ENCODE data around the gene SFT2D2. TPM values are rescaled to one million over a fixed set of nuclear protein-coding genes. Genes with fewer than 3 reads are reported as not detected.

Gene SFT2D2
- polyA plus RNA-seq, 1 donor (not counting 4 experiments of a cell fraction or from before 2014, with no cell fraction given): 27.6 TPM

DNA sequence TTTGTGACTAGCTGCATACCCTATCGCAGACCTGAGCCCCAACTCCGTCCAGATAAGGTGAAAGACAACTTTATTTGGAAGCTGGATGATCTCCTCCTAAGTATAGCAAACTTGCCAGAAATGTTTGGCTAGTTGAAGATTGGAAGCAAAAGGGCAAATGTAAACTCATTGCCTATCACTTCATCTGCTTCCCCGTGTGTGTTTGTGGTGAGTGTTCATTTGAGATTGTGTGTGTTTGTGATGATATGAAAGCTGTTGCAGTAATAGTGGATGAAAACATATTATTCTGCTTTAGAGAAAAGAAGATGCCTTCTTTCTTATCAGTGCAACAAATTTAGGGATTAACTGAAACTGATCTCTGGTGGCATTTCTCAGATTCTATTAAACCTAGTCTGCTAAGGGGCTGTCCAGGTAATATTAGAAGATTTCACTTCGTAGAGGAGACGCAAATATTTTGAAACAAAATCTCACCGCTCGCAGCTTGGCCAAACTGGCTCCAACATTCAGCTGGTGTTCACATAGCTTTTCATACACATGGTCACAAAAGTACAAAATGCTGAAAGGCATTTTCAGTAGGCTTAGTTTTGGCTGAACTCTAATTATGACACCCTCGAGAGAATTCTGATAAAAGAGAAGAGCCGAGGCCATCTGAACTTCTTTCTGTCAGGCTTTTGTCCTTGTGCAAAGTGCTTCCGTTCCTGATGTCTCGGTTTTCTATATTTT lies 56.0 kb downstream of the SFT2D2 start:
- Histone ChIP-seq H3K9ac (ENCODE audit: control insufficient read depth, extremely low read depth, insufficient read depth, low read length) (no peak overlapping the region), H3K36me3 (ENCODE audit: control insufficient read depth in 2 of 2, extremely low read depth in 1 of 2, insufficient read depth in 2 of 2, low read length in 2 of 2) (no peaks in the 10 kb centered on the region), H4K20me1 (ENCODE audit: control insufficient read depth, extremely low read depth, insufficient read depth, low read length) (no peaks in the 10 kb centered on the region), H3K9me1 (ENCODE audit: control insufficient read depth, extremely low read depth, insufficient read depth, low read length) (no peaks in the 10 kb centered on the region), H2AFZ (ENCODE audit: control insufficient read depth, low read length) (no peak overlapping the region), H3K27me3 (ENCODE audit: control insufficient read depth, extremely low read depth, insufficient read depth, low read length) (no peaks in the 10 kb centered on the region), H3K9me3 (ENCODE audit: control insufficient read depth, low read depth, low read length) (no peaks in the 10 kb centered on the region), H3K4me2 (ENCODE audit: control insufficient read depth, extremely low read depth, insufficient read depth, low read depth, low read length) (no peak overlapping the region), H3K4me3 (ENCODE audit: control insufficient read depth in 2 of 3, extremely low read depth in 1 of 3, insufficient read depth in 2 of 3, low read depth in 1 of 3, low read length in 3 of 3) (no peak overlapping the region), H3K4me1 (ENCODE audit: control insufficient read depth, extremely low read depth, insufficient read depth, low read length) (peaks cover 20% of the 10 kb centered on the region), H3K79me2 (ENCODE audit: control insufficient read depth, insufficient read depth, low read length) (no peaks in the 10 kb centered on the region), H3K27ac (ENCODE audit: control insufficient read depth, insufficient read depth, low read length) (no peak overlapping the region)
- peak; percentile 36 for FAIRE-seq
- dilution Hi-C loops (cut with MboI; ENCODE audit: extremely low pct_ligation_motif_present, low sequenced_read_pairs): no loop called here
- TF ChIP-seq, protein P1, sequence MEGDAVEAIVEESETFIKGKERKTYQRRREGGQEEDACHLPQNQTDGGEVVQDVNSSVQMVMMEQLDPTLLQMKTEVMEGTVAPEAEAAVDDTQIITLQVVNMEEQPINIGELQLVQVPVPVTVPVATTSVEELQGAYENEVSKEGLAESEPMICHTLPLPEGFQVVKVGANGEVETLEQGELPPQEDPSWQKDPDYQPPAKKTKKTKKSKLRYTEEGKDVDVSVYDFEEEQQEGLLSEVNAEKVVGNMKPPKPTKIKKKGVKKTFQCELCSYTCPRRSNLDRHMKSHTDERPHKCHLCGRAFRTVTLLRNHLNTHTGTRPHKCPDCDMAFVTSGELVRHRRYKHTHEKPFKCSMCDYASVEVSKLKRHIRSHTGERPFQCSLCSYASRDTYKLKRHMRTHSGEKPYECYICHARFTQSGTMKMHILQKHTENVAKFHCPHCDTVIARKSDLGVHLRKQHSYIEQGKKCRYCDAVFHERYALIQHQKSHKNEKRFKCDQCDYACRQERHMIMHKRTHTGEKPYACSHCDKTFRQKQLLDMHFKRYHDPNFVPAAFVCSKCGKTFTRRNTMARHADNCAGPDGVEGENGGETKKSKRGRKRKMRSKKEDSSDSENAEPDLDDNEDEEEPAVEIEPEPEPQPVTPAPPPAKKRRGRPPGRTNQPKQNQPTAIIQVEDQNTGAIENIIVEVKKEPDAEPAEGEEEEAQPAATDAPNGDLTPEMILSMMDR (optimal IDR thresholded peaks at IDR 0.05 in 1 of 3, IDR thresholded peaks at IDR 0.05 in 1 of 3, conservative IDR thresholded peaks at IDR 0.05 in 1 of 3; ENCODE audit: extremely low read depth in 1 of 3, insufficient read depth in 2 of 3, low read length in 3 of 3): no peak
- TF ChIP-seq EZH2 (IDR thresholded peaks at IDR 0.05; ENCODE audit: low read length): no peak
- no peak for DNase-seq (ENCODE audit: low read depth, low spot score)

DNA sequence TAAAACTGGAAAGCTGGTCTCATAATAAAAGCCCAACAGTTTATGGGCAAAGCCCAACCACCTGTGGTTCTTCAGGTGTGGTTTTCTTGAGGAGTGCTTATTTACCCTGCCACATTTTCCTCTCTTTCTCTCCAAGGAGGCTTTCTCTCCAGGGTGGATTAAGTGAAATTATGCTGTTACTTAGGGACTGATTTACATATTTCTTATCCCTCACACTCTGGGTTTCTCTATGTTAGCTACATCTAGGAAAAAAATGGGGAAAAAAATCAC lies 59.7 kb downstream of the SFT2D2 start:
- Histone ChIP-seq H3K36me3 (ENCODE audit: control insufficient read depth in 2 of 2, extremely low read depth in 1 of 2, insufficient read depth in 2 of 2, low read length in 2 of 2) (no peaks in the 10 kb centered on the region), H4K20me1 (ENCODE audit: control insufficient read depth, extremely low read depth, insufficient read depth, low read length) (no peaks in the 10 kb centered on the region), H3K27me3 (ENCODE audit: control insufficient read depth, extremely low read depth, insufficient read depth, low read length) (no peaks in the 10 kb centered on the region), H3K27ac (ENCODE audit: control insufficient read depth, insufficient read depth, low read length) (peak overlapping the region; percentile 54), H3K4me1 (ENCODE audit: control insufficient read depth, extremely low read depth, insufficient read depth, low read length) (peaks cover 32% of the 10 kb centered on the region), H3K9me1 (ENCODE audit: control insufficient read depth, extremely low read depth, insufficient read depth, low read length) (no peaks in the 10 kb centered on the region), H3K79me2 (ENCODE audit: control insufficient read depth, insufficient read depth, low read length) (no peaks in the 10 kb centered on the region), H2AFZ (ENCODE audit: control insufficient read depth, low read length) (no peak overlapping the region), H3K9ac (ENCODE audit: control insufficient read depth, extremely low read depth, insufficient read depth, low read length) (no peak overlapping the region), H3K4me2 (ENCODE audit: control insufficient read depth, extremely low read depth, insufficient read depth, low read depth, low read length) (peak overlapping the region; percentile 25), H3K4me3 (ENCODE audit: control insufficient read depth in 2 of 3, extremely low read depth in 1 of 3, insufficient read depth in 2 of 3, low read depth in 1 of 3, low read length in 3 of 3) (no peak overlapping the region), H3K9me3 (ENCODE audit: control insufficient read depth, low read depth, low read length) (no peaks in the 10 kb centered on the region)
- no peak for DNase-seq (ENCODE audit: low read depth, low spot score)
- dilution Hi-C loops (cut with MboI; ENCODE audit: extremely low pct_ligation_motif_present, low sequenced_read_pairs): no loop called here
- FAIRE-seq: peak; percentile 85
- TF ChIP-seq, protein P1 (optimal IDR thresholded peaks at IDR 0.05 in 1 of 3, IDR thresholded peaks at IDR 0.05 in 1 of 3, conservative IDR thresholded peaks at IDR 0.05 in 1 of 3; ENCODE audit: extremely low read depth in 1 of 3, insufficient read depth in 2 of 3, low read length in 3 of 3): no peak

Measured in keratinocyte (primary cell).